GM12891 (cell line): ENCODE measurements around the gene FUCA1.

Experiments
- POLR2A ChIP-seq: IDR thresholded peaks from 2 replicates; pipeline ENCODE4 v1.6.1; 2011; ENCODE audit warnings: low read depth, low read length, control low read depth
- POLR2AphosphoS5 ChIP-seq: IDR thresholded peaks from 2 replicates; pipeline ENCODE4 v1.6.1; 2011; ENCODE audit warnings: low read depth, low read length, control low read depth
- POU2F2 ChIP-seq: IDR thresholded peaks from 2 replicates; pipeline ENCODE4 v1.6.1; 2011; ENCODE audit warnings: low read depth, mild to moderate bottlenecking, control low read depth, low read length, moderate library complexity
- SPI1 ChIP-seq: IDR thresholded peaks from 2 replicates; pipeline ENCODE4 v1.6.1; 2011; ENCODE audit warnings: low read depth, low read length, control low read depth
- TAF1 ChIP-seq: IDR thresholded peaks from 2 replicates; pipeline ENCODE4 v1.6.1; 2011; ENCODE audit warnings: low read depth, low read length, control low read depth

DNA sequence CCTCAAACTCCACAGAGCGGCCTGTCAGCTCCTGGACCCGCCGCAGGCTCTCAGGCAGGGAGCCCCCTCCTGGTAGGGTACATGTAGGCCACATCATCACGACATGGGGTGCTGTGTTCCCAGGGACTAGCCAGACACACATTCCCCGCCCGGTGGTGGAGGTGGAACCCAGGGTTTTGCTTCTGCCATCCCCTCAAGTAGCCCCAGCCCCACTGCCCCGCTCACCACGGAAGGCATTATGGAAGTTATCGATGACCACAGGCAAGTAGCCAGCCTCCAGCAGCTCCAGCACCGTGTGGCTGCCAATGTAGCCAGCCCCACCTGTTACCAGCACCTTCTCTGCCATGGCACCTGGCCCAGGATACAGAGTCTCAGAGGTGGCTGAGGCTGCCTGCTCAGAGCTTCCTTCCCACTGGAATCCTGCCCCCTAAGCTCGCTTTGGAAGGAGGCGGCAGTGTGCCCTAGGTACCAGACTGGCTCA, 69.4 kb downstream of the FUCA1 start:
- TF ChIP-seq POLR2A: no peak
- no peak for TF ChIP-seq POLR2AphosphoS5
- TF ChIP-seq POU2F2: no peak
- TF ChIP-seq TAF1: no peak
- no peak for TF ChIP-seq SPI1
